ENCODE data around the gene PPM1B. TPM values are rescaled to one million over a fixed set of nuclear protein-coding genes. Genes with fewer than 3 reads are reported as not detected.
A peak's percentile ranks its signal among the peaks of the same experiment; 100 is the strongest.

The PPM1B gene
- total and polyA plus RNA-seq, 2 of the 13 experiments (the other 11 are each of a cell fraction or from before 2014, with no cell fraction given): 24.4 to 25.0 TPM

DNA sequence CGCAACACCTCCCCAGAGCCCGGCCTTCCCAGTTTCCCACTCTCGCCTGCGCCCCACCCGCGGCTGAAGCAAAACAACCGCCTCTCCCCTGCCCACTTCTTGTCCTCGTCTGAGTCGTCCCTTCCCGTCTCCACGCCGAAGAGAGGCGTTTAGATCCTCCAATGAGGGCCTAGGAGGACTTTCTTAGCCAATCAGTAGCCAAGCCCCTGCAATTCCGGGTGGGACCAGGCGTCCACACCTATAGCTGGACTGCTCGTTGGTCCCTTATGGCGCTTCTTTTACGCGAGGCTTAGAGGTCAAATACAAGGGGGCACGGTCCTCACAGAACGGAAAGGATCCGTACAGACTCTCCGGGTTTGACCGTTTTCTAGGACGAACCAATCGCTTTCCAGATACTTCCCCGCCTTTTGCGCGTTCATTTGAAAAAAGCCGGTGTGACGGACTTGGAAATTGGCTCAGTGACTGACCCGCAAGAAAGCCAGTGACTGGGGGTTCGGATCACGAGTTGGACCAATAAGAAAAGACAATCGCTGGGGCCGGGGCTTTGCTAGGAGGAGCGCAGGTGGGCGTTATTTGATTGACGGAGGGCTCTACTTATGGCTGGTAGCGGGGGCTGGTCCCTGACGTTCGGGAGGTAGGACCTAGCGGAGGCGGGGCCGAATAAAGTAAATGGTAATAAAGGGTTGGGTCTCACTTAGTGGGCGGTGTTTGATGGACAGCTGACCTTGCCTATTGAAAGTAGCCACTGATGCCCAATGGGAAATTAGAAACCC, 581 bp upstream of the PPM1B start (continued):
- 0 out of 2 replicates have a peak, but pooled peaks have one; percentile 62 for TF ChIP-seq ZNF546 (CRISPR knock-in tag; conservative IDR thresholded peaks at IDR 0.05)
- TF ChIP-seq, protein P1, sequence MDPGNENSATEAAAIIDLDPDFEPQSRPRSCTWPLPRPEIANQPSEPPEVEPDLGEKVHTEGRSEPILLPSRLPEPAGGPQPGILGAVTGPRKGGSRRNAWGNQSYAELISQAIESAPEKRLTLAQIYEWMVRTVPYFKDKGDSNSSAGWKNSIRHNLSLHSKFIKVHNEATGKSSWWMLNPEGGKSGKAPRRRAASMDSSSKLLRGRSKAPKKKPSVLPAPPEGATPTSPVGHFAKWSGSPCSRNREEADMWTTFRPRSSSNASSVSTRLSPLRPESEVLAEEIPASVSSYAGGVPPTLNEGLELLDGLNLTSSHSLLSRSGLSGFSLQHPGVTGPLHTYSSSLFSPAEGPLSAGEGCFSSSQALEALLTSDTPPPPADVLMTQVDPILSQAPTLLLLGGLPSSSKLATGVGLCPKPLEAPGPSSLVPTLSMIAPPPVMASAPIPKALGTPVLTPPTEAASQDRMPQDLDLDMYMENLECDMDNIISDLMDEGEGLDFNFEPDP (CRISPR knock-in tag; conservative IDR thresholded peaks at IDR 0.05): no peak
- peak; percentile 94 for TF ChIP-seq RNF2 (conservative IDR thresholded peaks at IDR 0.05; ENCODE audit: low read depth)
- TF ChIP-seq HNRNPUL1 (IDR thresholded peaks at IDR 0.05; ENCODE audit: low read depth, low read length): no peak
- no peak; the same call in 1 of the 2 replicates for TF ChIP-seq NKX3-1 (CRISPR knock-in tag; IDR thresholded peaks at IDR 0.05)
- no peak; the same call in 1 of the 2 replicates for TF ChIP-seq NR2F2 (IDR thresholded peaks at IDR 0.05; ENCODE audit: borderline replicate concordance, low read depth)
- TF ChIP-seq ZNF569 (CRISPR knock-in tag; IDR thresholded peaks at IDR 0.05; ENCODE audit: borderline replicate concordance): no peak
- TF ChIP-seq ZSCAN21 (CRISPR knock-in tag; IDR thresholded peaks at IDR 0.05; ENCODE audit: borderline replicate concordance): no peak; the same call in none of the 2 replicates
- TF ChIP-seq KDM5A (IDR thresholded peaks at IDR 0.05; ENCODE audit: borderline replicate concordance, low read length): peak; percentile 78; the same call in 1 of the 2 replicates
- TF ChIP-seq, protein P2, sequence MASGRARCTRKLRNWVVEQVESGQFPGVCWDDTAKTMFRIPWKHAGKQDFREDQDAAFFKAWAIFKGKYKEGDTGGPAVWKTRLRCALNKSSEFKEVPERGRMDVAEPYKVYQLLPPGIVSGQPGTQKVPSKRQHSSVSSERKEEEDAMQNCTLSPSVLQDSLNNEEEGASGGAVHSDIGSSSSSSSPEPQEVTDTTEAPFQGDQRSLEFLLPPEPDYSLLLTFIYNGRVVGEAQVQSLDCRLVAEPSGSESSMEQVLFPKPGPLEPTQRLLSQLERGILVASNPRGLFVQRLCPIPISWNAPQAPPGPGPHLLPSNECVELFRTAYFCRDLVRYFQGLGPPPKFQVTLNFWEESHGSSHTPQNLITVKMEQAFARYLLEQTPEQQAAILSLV (CRISPR knock-in tag; IDR thresholded peaks at IDR 0.05; ENCODE audit: borderline replicate concordance): no peak
- no peak for TF ChIP-seq SP140L (CRISPR knock-in tag; IDR thresholded peaks at IDR 0.05; ENCODE audit: borderline replicate concordance)
- no peak for TF ChIP-seq HMG20B (CRISPR knock-in tag; conservative IDR thresholded peaks at IDR 0.05)
- no peak for TF ChIP-seq ZFP1 (CRISPR knock-in tag; IDR thresholded peaks at IDR 0.05)
- peak; percentile 40; the same call in 1 of the 2 replicates for TF ChIP-seq SP1 (IDR thresholded peaks at IDR 0.05)
- TF ChIP-seq SP1 (CRISPR knock-in tag; IDR thresholded peaks at IDR 0.05): peak; percentile 73
- TF ChIP-seq, protein P3, sequence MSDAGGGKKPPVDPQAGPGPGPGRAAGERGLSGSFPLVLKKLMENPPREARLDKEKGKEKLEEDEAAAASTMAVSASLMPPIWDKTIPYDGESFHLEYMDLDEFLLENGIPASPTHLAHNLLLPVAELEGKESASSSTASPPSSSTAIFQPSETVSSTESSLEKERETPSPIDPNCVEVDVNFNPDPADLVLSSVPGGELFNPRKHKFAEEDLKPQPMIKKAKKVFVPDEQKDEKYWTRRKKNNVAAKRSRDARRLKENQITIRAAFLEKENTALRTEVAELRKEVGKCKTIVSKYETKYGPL (CRISPR knock-in tag; IDR thresholded peaks at IDR 0.05): no peak; the same call in 1 of the 2 replicates
- TF ChIP-seq RFX3 (CRISPR knock-in tag; IDR thresholded peaks at IDR 0.05): no peak
- peak; percentile 89 for TF ChIP-seq ATF7-NPFF (CRISPR knock-in tag; IDR thresholded peaks at IDR 0.05; ENCODE audit: low read depth)
- peak; percentile 75 for TF ChIP-seq ERF (CRISPR knock-in tag; IDR thresholded peaks at IDR 0.05)
- no peak for TF ChIP-seq AGO2 (optimal IDR thresholded peaks at IDR 0.05; ENCODE audit: low read depth, low read length)
- TF ChIP-seq SNAPC2 (CRISPR knock-in tag; IDR thresholded peaks at IDR 0.05): 0 out of 2 replicates have a peak, but pooled peaks have one; percentile 42
- TF ChIP-seq BCL6 (CRISPR knock-in tag; IDR thresholded peaks at IDR 0.05): peak; percentile 12
- peak; percentile 69; the same call in 1 of the 2 replicates for TF ChIP-seq ZNF441 (CRISPR knock-in tag; IDR thresholded peaks at IDR 0.05; ENCODE audit: borderline replicate concordance)
- no peak for TF ChIP-seq HNF4G (IDR thresholded peaks at IDR 0.05; ENCODE audit: borderline replicate concordance, low read depth, low read length)
- TF ChIP-seq HNF4G (CRISPR knock-in tag; IDR thresholded peaks at IDR 0.05; ENCODE audit: borderline replicate concordance, low read depth): peak; percentile 78; the same call in 1 of the 2 replicates
- no peak for TF ChIP-seq MLLT10 (CRISPR knock-in tag; IDR thresholded peaks at IDR 0.05)
- TF ChIP-seq JUN (CRISPR knock-in tag; IDR thresholded peaks at IDR 0.05): peak; percentile 18; the same call in 1 of the 2 replicates
